ENCODE measurements around the gene BMP6.

DNA sequence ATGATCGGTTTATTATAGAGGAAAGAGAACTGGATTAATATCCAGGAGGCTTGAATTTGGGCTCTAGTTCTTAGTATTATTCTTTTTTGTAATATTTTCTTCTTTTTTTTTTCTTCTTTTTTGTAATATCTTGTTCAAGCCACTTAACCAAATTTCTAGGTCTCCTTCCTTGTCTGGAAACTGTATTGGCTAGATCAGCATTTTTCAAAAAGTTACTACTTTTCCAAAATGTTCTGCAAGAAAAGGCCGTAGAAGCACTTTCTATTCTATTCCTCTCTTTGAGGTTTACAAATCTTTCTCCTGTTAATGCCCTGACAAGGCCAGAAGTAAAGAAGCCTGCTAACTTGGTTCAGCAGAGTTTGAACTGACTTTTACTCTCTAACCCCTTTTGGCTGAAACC lies 12.0 kb downstream of the BMP6 start:
- TF ChIP-seq, protein P1, sequence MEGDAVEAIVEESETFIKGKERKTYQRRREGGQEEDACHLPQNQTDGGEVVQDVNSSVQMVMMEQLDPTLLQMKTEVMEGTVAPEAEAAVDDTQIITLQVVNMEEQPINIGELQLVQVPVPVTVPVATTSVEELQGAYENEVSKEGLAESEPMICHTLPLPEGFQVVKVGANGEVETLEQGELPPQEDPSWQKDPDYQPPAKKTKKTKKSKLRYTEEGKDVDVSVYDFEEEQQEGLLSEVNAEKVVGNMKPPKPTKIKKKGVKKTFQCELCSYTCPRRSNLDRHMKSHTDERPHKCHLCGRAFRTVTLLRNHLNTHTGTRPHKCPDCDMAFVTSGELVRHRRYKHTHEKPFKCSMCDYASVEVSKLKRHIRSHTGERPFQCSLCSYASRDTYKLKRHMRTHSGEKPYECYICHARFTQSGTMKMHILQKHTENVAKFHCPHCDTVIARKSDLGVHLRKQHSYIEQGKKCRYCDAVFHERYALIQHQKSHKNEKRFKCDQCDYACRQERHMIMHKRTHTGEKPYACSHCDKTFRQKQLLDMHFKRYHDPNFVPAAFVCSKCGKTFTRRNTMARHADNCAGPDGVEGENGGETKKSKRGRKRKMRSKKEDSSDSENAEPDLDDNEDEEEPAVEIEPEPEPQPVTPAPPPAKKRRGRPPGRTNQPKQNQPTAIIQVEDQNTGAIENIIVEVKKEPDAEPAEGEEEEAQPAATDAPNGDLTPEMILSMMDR (optimal IDR thresholded peaks at IDR 0.05 in 1 of 3, IDR thresholded peaks at IDR 0.05 in 1 of 3, conservative IDR thresholded peaks at IDR 0.05 in 1 of 3; ENCODE audit: extremely low read depth in 1 of 3, insufficient read depth in 2 of 3, low read length in 3 of 3) = no peak
- TF ChIP-seq EZH2 (IDR thresholded peaks at IDR 0.05; ENCODE audit: low read length) = no peak

All from keratinocyte (primary cell).